Superior temporal gyrus (tissue), 1 donor: Measurements from ENCODE around the gene PTH.

Experiments
- DNase-seq: peaks from one replicate; pipeline ENCODE4 v3.0.0-alpha.2; 2016; ENCODE audit errors: extremely low spot score

The PTH gene

GRCh38 chr11:13449522-13449921, 46.3 kb downstream of the PTH start:
- no peak for DNase-seq

- no peak for DNase-seq
Observed at GRCh38 chr11:13448876-13449275, 46.9 kb downstream of the PTH start.

DNA sequence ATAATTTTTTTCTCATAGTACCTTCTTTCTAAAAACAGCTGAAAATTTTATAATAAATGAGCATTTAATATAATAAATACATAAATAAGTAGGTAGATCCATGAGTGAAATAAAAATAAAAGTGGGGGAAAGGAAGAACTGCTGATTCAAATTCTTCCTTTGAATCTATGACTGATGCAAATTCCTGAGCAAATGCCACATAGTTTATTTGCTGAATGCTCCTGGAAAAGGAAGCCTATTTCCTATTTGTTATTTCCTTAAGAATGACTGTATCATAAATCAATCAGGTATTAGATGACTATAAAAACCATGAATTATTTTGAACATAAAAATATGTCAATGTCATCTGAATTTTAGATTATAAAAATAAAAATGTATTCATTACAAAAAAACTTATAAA, 49.4 kb downstream of the PTH start:
- DNase-seq: no peak

- DNase-seq: no peak
Observed at GRCh38 chr11:13445588-13445987, 50.2 kb downstream of the PTH start.
